ENCODE results near the gene OR4K14. TPM values are rescaled to one million over a fixed set of nuclear protein-coding genes. Genes with fewer than 3 reads are reported as not detected.

The OR4K14 gene
- total RNA-seq, 2 experiments from 2014 or later: not detected

DNA sequence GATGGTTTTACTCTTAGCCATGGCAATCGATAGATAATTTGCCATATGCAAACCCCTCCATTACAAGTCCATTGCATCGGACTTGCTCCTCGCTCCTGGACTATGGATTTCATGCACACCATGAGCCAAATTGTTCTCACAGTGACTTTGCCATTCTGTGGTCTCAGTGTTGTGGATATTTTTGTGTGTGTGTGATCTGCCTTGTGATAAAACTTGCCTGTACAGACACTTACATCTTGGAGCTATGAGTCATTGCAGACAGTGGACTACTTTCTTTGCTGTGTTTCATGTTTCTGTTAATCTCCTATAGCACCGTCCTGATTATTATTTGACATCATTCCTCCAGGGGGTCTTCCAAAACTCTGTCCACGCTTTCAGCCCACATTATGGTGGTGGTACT lies 25.1 kb upstream of the OR4K14 start:
- ChIA-PET POLR2A (no interaction called here), CTCF (no interaction called here)
- intact Hi-C loops (cut with DNase I, micrococcal nuclease): no loop called here
- Histone ChIP-seq H3K4me3 (ENCODE audit: low read length) (no peak overlapping the region), H3K36me3 (ENCODE audit: insufficient read depth, low read length) (no peaks in the 10 kb centered on the region), H3K9me3 (ENCODE audit: control insufficient read depth in 1 of 2, insufficient read depth in 1 of 2, low read length in 2 of 2) (no peaks in the 10 kb centered on the region), H3K4me1 (ENCODE audit: insufficient read depth, low read length) (no peaks in the 10 kb centered on the region), H3K27me3 (ENCODE audit: control insufficient read depth in 1 of 2, insufficient read depth in 2 of 2, low read length in 2 of 2) (peaks cover 0 to 12% of the 10 kb centered on the region in 2 experiments), H3K27ac (ENCODE audit: low read depth in 1 of 2, low read length in 2 of 2) (no peak overlapping the region)
- no peak overlapping the region for H3K4me3 Mint-ChIP-seq
- ATAC-seq (ENCODE audit: poor library complexity): no peak
- H3K36me3 Mint-ChIP-seq (ENCODE audit: low read depth): no peaks in the 10 kb centered on the region
- H3K9me3 Mint-ChIP-seq: peaks cover 4% of the 10 kb centered on the region
- no peak for DNase-seq
- no peak overlapping the region for H3K27ac Mint-ChIP-seq
- peaks cover 30% of the 10 kb centered on the region for H3K27me3 Mint-ChIP-seq
- TF ChIP-seq, protein P1, sequence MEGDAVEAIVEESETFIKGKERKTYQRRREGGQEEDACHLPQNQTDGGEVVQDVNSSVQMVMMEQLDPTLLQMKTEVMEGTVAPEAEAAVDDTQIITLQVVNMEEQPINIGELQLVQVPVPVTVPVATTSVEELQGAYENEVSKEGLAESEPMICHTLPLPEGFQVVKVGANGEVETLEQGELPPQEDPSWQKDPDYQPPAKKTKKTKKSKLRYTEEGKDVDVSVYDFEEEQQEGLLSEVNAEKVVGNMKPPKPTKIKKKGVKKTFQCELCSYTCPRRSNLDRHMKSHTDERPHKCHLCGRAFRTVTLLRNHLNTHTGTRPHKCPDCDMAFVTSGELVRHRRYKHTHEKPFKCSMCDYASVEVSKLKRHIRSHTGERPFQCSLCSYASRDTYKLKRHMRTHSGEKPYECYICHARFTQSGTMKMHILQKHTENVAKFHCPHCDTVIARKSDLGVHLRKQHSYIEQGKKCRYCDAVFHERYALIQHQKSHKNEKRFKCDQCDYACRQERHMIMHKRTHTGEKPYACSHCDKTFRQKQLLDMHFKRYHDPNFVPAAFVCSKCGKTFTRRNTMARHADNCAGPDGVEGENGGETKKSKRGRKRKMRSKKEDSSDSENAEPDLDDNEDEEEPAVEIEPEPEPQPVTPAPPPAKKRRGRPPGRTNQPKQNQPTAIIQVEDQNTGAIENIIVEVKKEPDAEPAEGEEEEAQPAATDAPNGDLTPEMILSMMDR (IDR thresholded peaks at IDR 0.05): no peak
- H3K4me1 Mint-ChIP-seq (ENCODE audit: low read depth): no peaks in the 10 kb centered on the region

DNA sequence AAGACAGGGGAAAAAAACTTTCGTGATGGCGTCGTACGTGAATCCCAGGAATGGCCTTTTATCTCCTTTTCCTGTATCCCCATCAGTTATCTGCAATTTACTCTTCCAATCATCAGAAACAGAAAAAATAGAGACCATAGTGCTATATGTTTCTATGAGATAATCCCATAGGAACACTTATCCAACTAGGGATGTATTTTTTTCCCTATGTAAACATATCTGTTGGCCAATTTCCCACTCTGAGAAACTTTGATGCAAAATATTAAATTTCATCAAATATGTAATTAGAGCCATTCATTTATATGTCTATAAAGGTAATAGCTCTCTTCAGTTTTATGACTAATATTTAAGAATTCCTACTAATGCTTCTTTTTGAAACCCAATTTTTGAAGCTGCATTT lies 16.8 kb upstream of the OR4K14 start, which contains the start of gene OR4K13:
Gene OR4K13 (minus strand): TSS at position 101 of the 400 bp plus-strand sequence. CDS start 1,280 bp downstream, outside the sequence.
- H3K27me3 Mint-ChIP-seq: no peaks in the 10 kb centered on the region
- TF ChIP-seq, protein P1 (IDR thresholded peaks at IDR 0.05): no peak
- H3K4me1 ChIP-seq (ENCODE audit: insufficient read depth, low read length): no peaks in the 10 kb centered on the region
- intact Hi-C loops (cut with DNase I, micrococcal nuclease): no loop called here
- CTCF ChIA-PET: interaction anchor here (1.3 kb wide), 1 partner anchor 22 kb away, joined by 3 read pairs; no protein-coding TSS in a partner anchor
- no peaks in the 10 kb centered on the region for H3K9me3 ChIP-seq (ENCODE audit: control insufficient read depth in 1 of 2, insufficient read depth in 1 of 2, low read length in 2 of 2)
- H3K9me3 Mint-ChIP-seq: peaks cover 3% of the 10 kb centered on the region
- no peaks in the 10 kb centered on the region for H3K4me1 Mint-ChIP-seq (ENCODE audit: low read depth)
- H3K27ac Mint-ChIP-seq: no peak within 1 kb of the TSS
- H3K36me3 Mint-ChIP-seq (ENCODE audit: low read depth): no peaks in the 10 kb centered on the region
- H3K27me3 ChIP-seq (ENCODE audit: control insufficient read depth in 1 of 2, insufficient read depth in 2 of 2, low read length in 2 of 2): no peaks in the 10 kb centered on the region
- H3K4me3 Mint-ChIP-seq: no peak within 1 kb of the TSS
- H3K4me3 ChIP-seq (ENCODE audit: low read length): no peak within 1 kb of the TSS
- no peak within 1 kb of the TSS for H3K27ac ChIP-seq (ENCODE audit: low read depth in 1 of 2, low read length in 2 of 2)
- H3K36me3 ChIP-seq (ENCODE audit: insufficient read depth, low read length): no peaks in the 10 kb centered on the region
- DNase-seq (no peak), ATAC-seq (ENCODE audit: poor library complexity) (no peak)
- POLR2A ChIA-PET: interaction anchor here (0.6 kb wide), 1 partner anchor 163 kb away, joined by 3 read pairs; no protein-coding TSS in a partner anchor

DNA sequence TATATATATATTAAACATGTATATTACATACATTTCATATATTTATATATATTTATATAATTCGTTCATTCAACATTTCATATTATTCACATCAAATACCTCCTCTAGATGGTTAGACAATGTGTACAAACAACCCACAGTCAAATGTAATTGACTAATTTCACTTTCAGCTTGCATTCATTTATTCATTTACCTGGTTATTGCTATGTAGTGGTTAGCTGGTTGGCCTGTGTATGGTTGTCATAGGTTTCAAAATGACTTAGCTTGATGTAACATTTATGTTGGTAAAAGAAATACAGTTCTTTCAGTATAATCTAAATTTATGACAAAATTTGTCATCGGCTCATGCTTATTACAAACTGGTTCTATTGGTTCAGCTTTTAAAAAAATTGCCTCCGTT lies 16.3 kb upstream of the OR4K14 start:
- no peaks in the 10 kb centered on the region for H3K36me3 Mint-ChIP-seq (ENCODE audit: low read depth)
- no peaks in the 10 kb centered on the region for H3K27me3 ChIP-seq (ENCODE audit: control insufficient read depth in 1 of 2, insufficient read depth in 2 of 2, low read length in 2 of 2)
- H3K4me3 ChIP-seq (ENCODE audit: low read length): no peak overlapping the region
- TF ChIP-seq, protein P1 (IDR thresholded peaks at IDR 0.05): no peak
- no peaks in the 10 kb centered on the region for H3K4me1 Mint-ChIP-seq (ENCODE audit: low read depth)
- H3K9me3 Mint-ChIP-seq: peaks cover 3% of the 10 kb centered on the region
- H3K4me3 Mint-ChIP-seq: no peak overlapping the region
- no peak for DNase-seq
- H3K27ac ChIP-seq (ENCODE audit: low read depth in 1 of 2, low read length in 2 of 2): no peak overlapping the region
- no peaks in the 10 kb centered on the region for H3K36me3 ChIP-seq (ENCODE audit: insufficient read depth, low read length)
- intact Hi-C loops (cut with DNase I, micrococcal nuclease): no loop called here
- H3K27ac Mint-ChIP-seq: no peak overlapping the region
- CTCF ChIA-PET: interaction anchor here (1.3 kb wide), 1 partner anchor 22 kb away, joined by 3 read pairs; no protein-coding TSS in a partner anchor
- ATAC-seq (ENCODE audit: poor library complexity): no peak
- no peaks in the 10 kb centered on the region for H3K27me3 Mint-ChIP-seq
- no peaks in the 10 kb centered on the region for H3K4me1 ChIP-seq (ENCODE audit: insufficient read depth, low read length)
- POLR2A ChIA-PET: no interaction called here
- H3K9me3 ChIP-seq (ENCODE audit: control insufficient read depth in 1 of 2, insufficient read depth in 1 of 2, low read length in 2 of 2): no peaks in the 10 kb centered on the region
